AG09319 (cell line): ENCODE measurements around the gene TSEN2.

Experiments used
- DNase-seq: peaks from one replicate; pipeline ENCODE4 v3.0.0-alpha.2; 2010; ENCODE audit warnings: low read depth; ENCODE audit errors: extremely low read depth
- CTCF ChIP-seq: IDR thresholded peaks from 2 replicates; pipeline ENCODE4 v1.5.1; 2011; ENCODE audit warnings: low read depth, mild to moderate bottlenecking, inconsistent platforms, low read length, moderate library complexity

Gene TSEN2

GRCh38 chr3:12559520-12559919 is 75.2 kb downstream of the TSEN2 start:
- no peak for TF ChIP-seq CTCF
- DNase-seq, result no peak

- DNase-seq, result no peak
- TF ChIP-seq CTCF, result no peak
Measured at GRCh38 chr3:12560505-12561190, 76.4 kb downstream of the TSEN2 start.

GRCh38 chr3:12561397-12561796 is 77.1 kb downstream of the TSEN2 start:
- DNase-seq, result no peak

GRCh38 chr3:12562451-12562850 is 78.2 kb downstream of the TSEN2 start:
- TF ChIP-seq CTCF, result no peak
- no peak for DNase-seq

More at GRCh38 chr3:12561397-12561796, 77.1 kb downstream of the TSEN2 start:
- TF ChIP-seq CTCF, result no peak

GRCh38 chr3:12566976-12567375 is 82.7 kb downstream of the TSEN2 start:
- no peak for TF ChIP-seq CTCF
- no peak for DNase-seq

GRCh38 chr3:12568747-12569146 is 84.5 kb downstream of the TSEN2 start:
- no peak for DNase-seq
- TF ChIP-seq CTCF, result no peak

- DNase-seq, result no peak
- TF ChIP-seq CTCF, result no peak
Measured at GRCh38 chr3:12569836-12570235, 85.6 kb downstream of the TSEN2 start.
